ENCODE data around the gene LIPC.

Gene LIPC

DNA sequence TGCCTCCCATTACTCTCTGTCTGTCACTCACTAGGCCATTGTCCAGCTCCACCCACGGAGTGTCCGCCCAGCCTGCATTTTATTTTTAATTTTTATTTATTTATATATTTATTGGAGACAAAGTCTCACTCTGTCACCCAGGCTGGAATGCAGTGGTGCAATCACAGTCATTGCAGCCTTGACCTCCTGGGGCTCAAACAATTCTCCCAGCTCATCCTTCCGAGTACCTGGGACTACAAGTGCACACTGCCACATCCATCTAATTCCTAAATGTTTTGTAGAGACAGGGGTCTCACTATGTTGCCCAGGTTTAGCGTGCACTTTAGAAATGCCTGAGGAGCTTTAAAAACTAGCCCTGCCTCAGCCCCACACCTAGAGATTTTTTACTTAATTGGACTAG lies 141.5 kb downstream of the LIPC start:
- in situ Hi-C loops (cut with HindIII; ENCODE audit: low pct_ligation_motif_present, low pct_unique_long_range_greater_than_20kb, low sequenced_read_pairs), result no loop called here
- no peak for DNase-seq

DNA sequence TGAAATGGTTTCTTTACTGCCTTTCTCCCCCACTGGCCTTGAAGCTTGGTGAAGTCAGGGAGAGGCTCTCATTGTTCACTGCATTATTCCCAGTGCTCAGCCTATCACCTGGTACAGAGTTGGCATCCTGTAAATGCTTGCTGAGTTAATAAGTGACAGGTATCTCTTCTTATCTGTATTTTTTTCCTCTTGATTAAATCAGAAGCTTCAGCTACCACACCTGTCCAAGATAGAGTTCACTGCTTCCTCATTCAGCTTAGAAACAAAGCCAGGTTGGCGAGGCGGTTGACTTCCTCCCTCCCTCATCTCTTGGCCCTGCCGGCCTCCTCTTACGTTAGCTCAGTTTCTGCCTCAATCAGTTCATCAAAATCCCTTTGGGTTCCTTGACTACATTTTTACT lies 142.8 kb downstream of the LIPC start:
- in situ Hi-C loops (cut with HindIII; ENCODE audit: low pct_ligation_motif_present, low pct_unique_long_range_greater_than_20kb, low sequenced_read_pairs), result no loop called here
- DNase-seq, result no peak

DNA sequence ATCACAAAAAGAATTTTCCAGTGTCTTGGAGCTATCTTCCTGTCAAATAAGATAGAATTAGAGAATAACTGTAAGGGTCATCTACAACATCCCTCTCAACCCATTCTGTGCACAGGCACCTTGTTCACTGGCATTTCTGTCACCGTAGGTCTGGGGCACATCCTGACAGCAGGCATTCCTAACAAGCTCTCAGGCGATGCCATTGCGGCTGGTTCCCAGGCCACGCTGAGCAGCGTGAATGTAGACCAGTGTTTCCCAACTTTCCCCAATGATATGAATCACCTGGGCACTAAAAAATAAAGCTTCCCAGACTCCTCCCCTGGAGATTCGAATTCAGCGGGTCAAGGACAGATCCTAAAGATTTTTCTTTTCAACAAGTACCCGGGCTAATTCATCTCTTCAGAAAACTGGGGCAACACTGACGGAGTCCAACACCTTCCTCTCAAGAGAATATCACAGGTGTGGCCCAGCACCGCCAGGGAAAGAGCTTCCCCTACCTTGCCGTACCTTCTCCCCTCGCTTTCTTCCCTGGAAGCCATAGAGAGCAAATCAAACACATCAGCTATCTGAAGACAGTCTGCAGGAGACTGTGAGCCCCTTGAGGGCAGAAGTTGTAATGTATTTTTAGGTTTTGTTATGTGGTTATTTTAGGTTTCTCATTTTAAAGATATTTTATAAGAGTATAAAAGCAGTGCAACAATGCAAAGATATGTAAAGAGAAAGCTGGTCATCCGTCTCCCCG lies 143.4 kb downstream of the LIPC start:
- in situ Hi-C loops (cut with HindIII; ENCODE audit: low pct_ligation_motif_present, low pct_unique_long_range_greater_than_20kb, low sequenced_read_pairs), result no loop called here
- DNase-seq, result no peak

DNA sequence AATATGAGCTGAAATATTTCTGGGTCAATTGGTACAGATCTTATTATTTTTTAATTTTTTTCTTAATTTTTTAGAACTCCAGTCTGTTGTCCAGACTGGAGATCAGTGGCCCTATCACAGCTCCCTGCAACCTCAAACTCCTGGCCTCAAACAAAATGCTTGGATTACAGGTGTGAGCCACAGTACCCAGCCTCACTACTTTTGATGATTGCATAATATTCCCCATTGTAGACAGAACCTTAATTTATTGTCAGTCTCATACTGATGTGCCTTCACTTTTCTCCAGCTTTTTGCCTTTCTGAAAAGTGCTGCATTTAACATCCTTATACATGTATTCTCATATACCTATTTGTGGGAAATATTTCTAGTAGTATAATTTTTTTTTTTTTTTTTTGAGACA lies 144.9 kb downstream of the LIPC start:
- in situ Hi-C loops (cut with HindIII; ENCODE audit: low pct_ligation_motif_present, low pct_unique_long_range_greater_than_20kb, low sequenced_read_pairs), result no loop called here
- no peak for DNase-seq

DNA sequence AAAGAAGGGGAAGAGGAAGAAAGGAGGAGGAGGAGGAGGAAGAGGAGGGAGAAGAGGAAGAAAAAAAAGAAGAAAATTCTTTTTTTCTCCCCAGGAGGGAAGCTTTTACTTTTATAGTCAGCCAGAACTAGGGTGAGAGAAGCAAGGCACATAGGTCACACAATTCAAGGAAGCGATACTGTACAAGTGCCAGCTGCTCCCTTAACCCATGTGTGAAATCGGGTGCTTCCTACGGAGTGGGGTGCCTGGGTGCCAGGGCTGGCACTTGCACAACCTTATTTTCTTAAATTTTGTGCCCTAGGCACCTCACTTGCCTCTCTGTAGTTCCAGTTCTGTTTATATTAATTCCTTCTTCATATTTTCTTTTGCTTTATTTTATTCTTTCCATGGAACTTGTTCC lies 150.4 kb downstream of the LIPC start:
- DNase-seq, result no peak
- in situ Hi-C loops (cut with HindIII; ENCODE audit: low pct_ligation_motif_present, low pct_unique_long_range_greater_than_20kb, low sequenced_read_pairs), result no loop called here

DNA sequence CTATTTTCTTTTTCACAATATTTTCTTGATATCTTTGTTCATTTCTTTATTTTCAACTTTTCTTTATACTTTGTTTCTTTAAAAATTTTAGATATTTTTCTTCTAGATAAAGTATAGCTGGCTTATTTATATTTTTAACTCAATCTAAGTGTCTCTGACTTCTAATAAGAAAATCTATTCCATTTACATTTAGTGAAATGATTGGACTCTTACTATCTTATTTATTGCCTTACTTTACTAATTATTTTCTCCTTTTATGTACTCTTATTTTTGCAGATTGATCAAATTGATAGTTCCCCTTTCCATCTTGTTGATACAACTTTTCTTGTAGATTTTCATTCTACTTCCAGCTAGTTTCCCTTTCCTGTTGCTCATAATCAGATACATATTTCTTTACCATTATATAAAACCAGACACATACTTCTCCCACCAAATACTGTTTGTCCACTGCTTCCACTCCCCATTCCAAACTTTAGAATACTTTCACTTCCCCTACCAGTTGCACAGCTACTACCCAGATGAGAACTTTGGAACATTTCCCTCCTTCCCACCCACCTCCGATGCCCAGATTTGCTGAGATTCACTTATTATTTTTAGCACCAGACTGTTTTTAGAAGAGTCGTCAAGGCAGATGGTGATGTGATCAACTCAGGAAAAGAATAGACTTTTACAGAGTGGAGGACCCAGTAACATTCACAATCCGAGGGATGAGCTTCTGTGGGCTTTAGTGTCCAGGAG lies 151.5 kb downstream of the LIPC start:
- DNase-seq, result no peak
- in situ Hi-C loops (cut with HindIII; ENCODE audit: low pct_ligation_motif_present, low pct_unique_long_range_greater_than_20kb, low sequenced_read_pairs), result no loop called here

DNA sequence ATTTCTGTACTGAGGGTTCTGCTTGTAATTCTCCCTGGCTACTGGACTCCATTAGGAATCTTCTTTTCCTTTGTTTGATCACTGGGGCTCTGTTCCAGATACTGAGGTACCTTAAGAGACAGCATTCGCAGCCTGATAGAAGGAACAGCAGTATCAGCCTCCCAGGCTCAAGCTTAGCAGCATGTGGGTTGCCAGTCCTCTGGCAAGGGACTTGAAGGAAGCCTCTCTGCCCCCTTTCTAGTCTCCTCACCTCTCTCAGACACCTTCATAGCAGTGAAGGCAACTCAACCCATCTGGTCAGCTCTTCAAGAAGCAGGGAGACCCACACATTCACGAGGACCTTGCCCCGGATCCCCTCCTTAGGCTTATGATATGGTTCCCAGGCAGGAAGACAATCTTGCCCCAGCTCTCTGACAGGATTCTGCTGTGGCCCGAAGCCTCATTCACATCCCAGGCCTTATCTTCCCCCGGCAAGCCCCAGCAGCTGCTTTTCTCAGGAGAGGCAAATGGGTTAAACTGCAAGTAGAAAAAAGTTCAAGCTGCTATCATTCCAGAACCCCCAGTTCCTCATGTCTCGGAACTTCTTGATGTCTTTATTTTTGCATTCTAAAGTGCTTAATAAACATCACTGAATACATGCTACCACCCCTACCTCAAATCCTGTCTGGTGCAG lies 153.1 kb downstream of the LIPC start:
- no peak for DNase-seq
- in situ Hi-C loops (cut with HindIII; ENCODE audit: low pct_ligation_motif_present, low pct_unique_long_range_greater_than_20kb, low sequenced_read_pairs), result no loop called here

DNA sequence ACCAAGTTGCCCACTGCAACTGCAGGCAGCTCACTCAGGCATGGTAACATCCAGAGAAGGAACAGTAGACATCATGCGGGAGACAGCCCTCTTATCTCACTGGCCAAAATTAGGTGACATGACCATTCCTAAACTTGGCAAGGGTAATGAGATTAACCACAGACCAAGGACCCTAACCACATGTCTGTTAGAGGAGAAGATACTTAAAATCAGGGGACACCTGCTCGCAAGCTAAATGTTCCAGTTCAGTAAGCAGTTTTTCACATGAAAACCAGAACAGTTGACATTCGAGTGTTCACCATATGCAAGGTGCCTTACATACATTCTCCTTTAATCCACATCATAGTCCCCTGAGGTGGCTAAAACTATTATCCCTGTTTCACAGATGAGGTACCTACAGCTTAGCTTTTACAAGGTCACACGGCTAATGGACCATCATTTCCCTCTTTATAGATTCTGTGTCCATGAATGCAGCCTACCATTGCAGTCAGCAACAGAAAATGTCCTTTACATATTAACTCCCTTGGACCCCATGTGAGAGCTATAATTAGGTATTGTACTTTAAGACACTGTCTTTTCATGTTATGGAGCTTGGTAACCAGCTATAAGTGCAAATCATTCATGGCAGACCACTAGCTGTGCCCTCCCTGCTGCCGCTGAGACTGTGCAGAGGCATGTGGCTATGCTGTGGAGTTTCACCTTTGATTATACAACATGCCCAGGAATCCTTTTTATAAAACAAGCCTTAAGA lies 154.1 kb downstream of the LIPC start:
- no peak for DNase-seq
- in situ Hi-C loops (cut with HindIII; ENCODE audit: low pct_ligation_motif_present, low pct_unique_long_range_greater_than_20kb, low sequenced_read_pairs), result no loop called here

DNA sequence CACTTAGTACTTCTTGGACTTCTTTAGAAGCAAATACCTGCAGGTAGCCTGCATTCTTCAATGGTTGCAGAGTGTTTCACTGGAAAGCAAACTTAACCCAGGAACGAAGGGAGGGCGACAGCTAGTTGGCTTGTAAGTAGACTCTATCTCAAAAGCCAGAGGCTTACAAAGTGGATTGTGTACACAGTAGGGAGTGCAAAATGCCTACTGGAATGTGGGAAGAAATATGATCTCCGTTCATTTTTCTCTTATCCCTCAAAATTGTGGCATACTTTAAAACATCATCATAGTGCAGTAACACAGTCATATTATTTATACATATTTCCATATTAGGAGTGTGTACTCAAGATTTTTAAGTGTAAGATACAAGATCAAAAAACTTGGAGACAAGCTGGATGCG lies 155.7 kb downstream of the LIPC start:
- in situ Hi-C loops (cut with HindIII; ENCODE audit: low pct_ligation_motif_present, low pct_unique_long_range_greater_than_20kb, low sequenced_read_pairs), result no loop called here
- DNase-seq, result no peak

DNA sequence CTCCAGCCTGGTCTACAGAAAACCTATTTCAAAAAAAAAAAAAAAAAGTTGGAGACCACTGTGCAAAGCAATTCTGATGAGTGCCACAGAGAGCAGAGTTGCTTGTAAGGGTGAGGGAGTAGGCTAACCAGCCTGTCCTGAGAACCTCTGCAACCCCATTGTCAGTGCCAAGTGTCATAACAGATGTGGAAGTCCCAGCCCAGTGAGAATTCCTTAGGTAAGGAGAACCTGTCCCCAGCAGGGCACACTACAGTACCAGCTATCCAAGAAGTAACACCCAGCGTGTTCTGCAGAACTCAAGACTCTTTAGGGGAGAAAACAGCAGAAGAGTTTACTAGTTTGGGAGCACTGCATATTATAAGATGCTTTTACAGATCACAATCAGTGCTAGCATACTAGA lies 156.3 kb downstream of the LIPC start:
- in situ Hi-C loops (cut with HindIII; ENCODE audit: low pct_ligation_motif_present, low pct_unique_long_range_greater_than_20kb, low sequenced_read_pairs), result no loop called here
- DNase-seq, result no peak

DNA sequence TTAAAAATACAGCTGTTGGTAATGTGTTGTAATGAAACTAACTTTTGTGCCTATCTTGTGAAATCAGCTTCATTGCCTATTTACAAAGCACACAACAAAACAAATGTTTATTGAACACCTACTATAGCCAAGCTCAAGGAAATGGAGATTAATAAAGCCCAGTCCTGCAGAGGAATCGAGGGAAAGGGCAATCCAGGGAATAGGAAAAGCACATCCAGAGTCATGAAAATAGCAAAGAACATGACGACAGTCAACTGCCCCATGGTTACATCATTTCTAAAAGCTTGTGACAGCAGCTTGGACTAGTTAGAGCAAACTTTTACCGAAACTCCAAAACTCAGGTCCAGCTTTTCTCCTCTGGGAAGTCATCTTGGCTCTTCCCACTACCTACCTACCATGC lies 157.3 kb downstream of the LIPC start:
- DNase-seq, result no peak
- in situ Hi-C loops (cut with HindIII; ENCODE audit: low pct_ligation_motif_present, low pct_unique_long_range_greater_than_20kb, low sequenced_read_pairs), result no loop called here

DNA sequence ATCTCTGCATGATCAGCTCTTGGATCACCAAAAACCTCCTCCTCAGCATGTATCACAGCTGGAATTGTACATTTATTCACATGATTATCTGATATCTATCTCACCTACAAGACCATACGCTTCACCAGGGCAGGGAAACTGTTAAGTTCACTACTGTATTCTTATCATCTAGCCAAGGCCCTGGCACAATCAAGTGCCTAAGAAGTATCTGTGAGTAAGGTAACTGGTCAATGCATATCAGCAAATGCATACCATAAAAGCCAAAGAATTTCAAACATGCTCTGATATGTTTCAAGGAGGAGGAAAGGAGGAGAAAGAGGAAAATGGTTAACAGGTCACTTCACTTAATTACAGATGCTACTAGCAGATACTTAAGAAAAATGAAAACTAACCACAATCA lies 158.4 kb downstream of the LIPC start:
- in situ Hi-C loops (cut with HindIII; ENCODE audit: low pct_ligation_motif_present, low pct_unique_long_range_greater_than_20kb, low sequenced_read_pairs), result no loop called here
- DNase-seq, result no peak

DNA sequence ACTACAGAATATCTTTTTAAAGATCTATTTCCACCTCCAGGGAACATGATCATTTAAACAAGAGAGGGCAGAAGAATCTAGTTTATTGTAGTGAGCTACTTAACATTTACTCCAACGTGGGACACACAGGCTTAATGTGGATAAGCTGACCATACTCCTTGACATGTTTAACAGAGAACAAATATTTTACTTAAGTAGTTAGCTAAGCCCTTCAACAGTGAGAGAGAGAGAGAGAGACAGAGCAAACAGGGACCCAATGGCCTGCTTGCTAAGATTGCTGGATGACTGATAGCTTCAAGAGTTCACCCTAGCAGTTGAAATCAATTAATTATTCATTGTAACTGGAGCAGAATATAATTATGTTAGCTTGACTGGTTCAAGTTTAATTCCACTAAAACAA lies 159.1 kb downstream of the LIPC start:
- no peak for DNase-seq
- in situ Hi-C loops (cut with HindIII; ENCODE audit: low pct_ligation_motif_present, low pct_unique_long_range_greater_than_20kb, low sequenced_read_pairs), result no loop called here

DNA sequence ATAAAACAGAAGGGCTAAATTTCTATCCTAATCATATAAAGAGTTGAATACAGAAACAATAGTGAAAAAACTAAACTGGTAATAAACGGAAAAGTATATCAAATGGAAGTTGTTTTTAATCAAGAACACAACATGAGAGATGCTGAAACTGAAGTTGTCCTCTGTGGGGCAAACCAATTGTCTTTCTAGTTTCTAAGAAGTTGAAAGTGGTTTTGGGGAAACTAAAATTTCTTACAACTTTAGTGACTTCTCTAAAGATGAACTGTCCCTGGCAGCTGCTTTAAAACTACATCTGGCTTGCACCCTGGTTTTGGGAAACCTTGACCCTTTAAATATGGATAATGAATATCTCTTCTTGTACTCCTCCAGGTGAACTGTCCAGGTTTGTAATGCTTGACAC lies 162.1 kb downstream of the LIPC start:
- DNase-seq, result no peak

DNA sequence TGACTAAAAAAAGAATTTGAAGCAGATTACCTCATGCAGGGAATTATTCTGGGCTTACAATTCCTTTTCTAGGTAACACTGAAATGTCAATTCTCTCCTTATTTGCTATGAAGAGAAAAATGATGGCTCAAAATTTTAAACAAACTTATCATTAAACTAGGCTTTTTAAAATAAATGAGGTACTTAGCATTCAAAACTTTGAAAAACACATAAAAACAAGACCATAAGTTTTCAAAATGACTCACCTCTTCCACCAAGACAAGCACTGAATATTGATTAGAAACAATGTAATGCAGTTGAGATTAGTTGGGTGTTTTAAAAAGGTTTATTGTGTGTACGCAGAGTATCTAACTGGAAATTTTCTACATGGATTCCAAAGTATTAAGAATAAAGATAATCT lies 163.1 kb downstream of the LIPC start:
- in situ Hi-C loops (cut with HindIII; ENCODE audit: low pct_ligation_motif_present, low pct_unique_long_range_greater_than_20kb, low sequenced_read_pairs), result no loop called here
- DNase-seq, result no peak

More for the DNA sequence above, 162.1 kb downstream of the LIPC start:
- in situ Hi-C loops (cut with HindIII; ENCODE audit: low pct_ligation_motif_present, low pct_unique_long_range_greater_than_20kb, low sequenced_read_pairs), result no loop called here

DNA sequence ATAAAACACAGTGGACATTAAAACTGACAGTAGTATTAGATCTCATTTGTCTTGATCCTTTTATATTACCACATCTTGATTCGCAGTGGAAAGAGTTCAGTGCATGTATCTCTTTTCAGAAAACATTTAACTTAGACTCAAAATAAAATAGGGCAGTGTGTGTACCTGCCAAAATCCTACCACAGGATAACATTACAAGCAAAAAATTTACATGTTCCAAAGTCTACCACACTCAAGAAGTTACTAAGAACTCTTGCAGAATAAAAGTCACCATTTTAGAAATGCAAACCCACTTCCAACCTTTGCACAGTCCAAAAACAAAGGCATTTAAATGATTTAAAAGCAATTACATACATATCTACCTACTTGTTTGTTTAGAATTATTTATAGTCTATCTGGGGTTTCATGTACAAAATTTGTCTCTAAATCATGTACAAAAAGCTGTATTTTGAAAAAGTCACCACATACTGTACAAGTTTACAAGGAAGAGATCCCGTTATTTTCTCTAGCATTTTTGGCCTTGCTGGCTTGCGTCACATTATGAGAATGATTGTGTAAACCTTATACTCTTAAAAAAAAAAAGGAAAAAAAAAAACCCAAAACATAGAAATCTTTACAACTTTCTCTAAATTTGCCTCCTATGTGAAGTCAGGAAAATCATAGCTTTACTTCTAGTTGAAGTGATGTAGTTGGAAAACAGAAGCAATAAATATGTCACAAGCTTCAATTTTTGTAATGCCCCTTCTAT lies 163.9 kb downstream of the LIPC start:
- no peak for DNase-seq
- in situ Hi-C loops (cut with HindIII; ENCODE audit: low pct_ligation_motif_present, low pct_unique_long_range_greater_than_20kb, low sequenced_read_pairs), result no loop called here

DNA sequence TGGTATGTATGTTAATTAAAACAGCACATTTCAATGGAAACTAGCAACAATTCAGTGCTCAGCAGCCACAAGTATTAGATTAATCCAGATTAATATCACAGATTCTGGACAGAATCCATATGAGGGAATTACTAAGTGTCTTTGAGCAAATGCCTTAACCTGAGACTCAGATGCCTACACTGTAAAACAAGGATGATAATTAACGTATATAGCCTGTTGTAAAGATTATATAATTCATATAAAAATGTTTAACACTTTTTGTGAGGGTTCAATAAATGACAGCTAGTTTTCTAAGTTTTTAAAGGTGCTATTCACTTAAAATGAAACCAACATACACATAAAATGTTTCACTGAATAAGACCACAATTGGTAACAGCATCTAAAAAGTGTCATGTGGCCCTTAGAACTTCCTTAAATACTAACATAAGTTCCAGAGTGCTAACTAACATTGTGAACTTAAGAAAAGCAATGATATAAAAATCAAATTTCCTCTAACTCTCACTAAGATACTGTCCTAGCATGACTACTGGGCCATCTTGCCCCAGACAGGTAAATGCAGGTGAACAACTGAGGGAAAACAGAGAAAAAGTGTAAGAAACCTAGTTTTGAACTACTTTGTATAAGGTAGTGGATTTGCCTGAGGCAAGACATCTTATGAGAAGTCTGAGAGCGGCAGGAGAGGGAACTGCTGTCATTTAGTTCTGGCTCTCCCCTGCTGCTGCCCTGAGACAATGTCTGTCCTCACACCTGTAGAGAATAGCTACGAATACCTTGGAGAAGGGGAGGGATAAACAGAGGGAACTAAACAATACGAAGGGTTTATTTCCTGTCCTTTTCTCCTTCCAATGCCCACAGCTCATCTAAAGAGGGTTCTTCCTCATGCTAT lies 166.4 kb downstream of the LIPC start:
- in situ Hi-C loops (cut with HindIII; ENCODE audit: low pct_ligation_motif_present, low pct_unique_long_range_greater_than_20kb, low sequenced_read_pairs), result no loop called here
- DNase-seq, result no peak

DNA sequence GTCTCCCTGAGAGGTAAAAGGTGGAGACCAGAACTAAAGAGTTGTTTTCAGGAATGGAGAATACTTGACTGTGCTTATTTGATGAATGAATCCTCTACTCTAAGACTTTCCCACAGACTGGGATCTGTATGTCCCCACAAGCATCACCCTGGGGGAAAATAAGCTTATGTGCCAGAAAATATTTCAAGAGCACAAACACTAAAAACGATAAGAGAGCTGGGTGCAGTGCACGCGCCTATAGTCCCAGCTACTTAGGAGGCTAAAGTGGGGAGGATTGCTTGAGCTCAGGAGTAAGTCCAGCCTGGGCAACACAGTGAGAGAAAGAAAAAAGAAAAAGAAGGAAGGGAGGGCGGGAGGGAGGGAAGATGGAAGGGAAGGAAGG lies 167.0 kb downstream of the LIPC start:
- DNase-seq, result no peak
- in situ Hi-C loops (cut with HindIII; ENCODE audit: low pct_ligation_motif_present, low pct_unique_long_range_greater_than_20kb, low sequenced_read_pairs), result no loop called here
